MM.1S (cell line): ENCODE measurements around the gene DDX3X.
"Not testable (repeated sequence)": the region's sequence is repeated elsewhere in the genome, so short reads cannot be mapped to it uniquely, and the experiment has no call there.

Experiments used
- DNase-seq: peaks from one replicate; pipeline ENCODE4 v3.0.0-alpha.2; 2015
- H2AFZ ChIP-seq: fragments of 300-600 bp; sonication (generic); 2 replicates; pipeline ENCODE4 v1.6.0; 2016; ENCODE audit warnings: antibody characterized with exemption, low read length
- H3F3A ChIP-seq: fragments of 300-600 bp; sonication (generic); 2 replicates; pipeline ENCODE4 v1.6.1; 2016; ENCODE audit warnings: mild to moderate bottlenecking, antibody characterized with exemption, low read length, moderate library complexity, mixed read lengths; ENCODE audit not compliant: insufficient read depth
- H3K27ac ChIP-seq: fragments of 300-600 bp; sonication (generic); 2 replicates; pipeline ENCODE4 v1.5.1; 2016; ENCODE audit warnings: mild to moderate bottlenecking, low read length
- H3K27me3 ChIP-seq: fragments of 300-600 bp; sonication (generic); replicated peaks from 2 replicates; pipeline ENCODE4 v1.6.0; 2016; ENCODE audit warnings: low read length; ENCODE audit not compliant: insufficient read depth
- H3K36me3 ChIP-seq: fragments of 300-600 bp; sonication (generic); replicated peaks from 2 replicates; pipeline ENCODE4 v1.6.1; 2016; ENCODE audit warnings: mild to moderate bottlenecking, low read length, mixed read lengths; ENCODE audit not compliant: insufficient read depth
- H3K4me1 ChIP-seq: fragments of 300-600 bp; sonication (generic); 2 replicates; pipeline ENCODE4 v1.6.1; 2016; ENCODE audit warnings: low read length, mixed read lengths
- H3K4me2 ChIP-seq: fragments of 300-600 bp; sonication (generic); 2 replicates; pipeline ENCODE4 v1.6.0; 2016; ENCODE audit warnings: low read depth, low read length
- H3K4me3 ChIP-seq: fragments of 300-600 bp; sonication (generic); 2 replicates; pipeline ENCODE4 v1.5.1; 2016; ENCODE audit warnings: low read length, mixed read lengths
- H3K79me2 ChIP-seq: fragments of 300-600 bp; sonication (generic); 2 replicates; pipeline ENCODE4 v1.6.1; 2016; ENCODE audit warnings: mixed run types, low read length, mixed read lengths
- H3K9ac ChIP-seq: fragments of 300-600 bp; sonication (generic); 2 replicates; pipeline ENCODE4 v1.6.1; 2016; ENCODE audit warnings: low read length, mixed read lengths
- H3K9me2 ChIP-seq: fragments of 300-600 bp; sonication (generic); replicated peaks from 2 replicates; pipeline ENCODE4 v1.6.1; 2016; ENCODE audit warnings: mild to moderate bottlenecking, low read length, mixed read lengths; ENCODE audit not compliant: insufficient read depth
- H3K9me3 ChIP-seq: fragments of 300-600 bp; sonication (generic); replicated peaks from 2 replicates; pipeline ENCODE4 v1.6.1; 2016; ENCODE audit warnings: mild to moderate bottlenecking, low read length, mixed read lengths; ENCODE audit not compliant: insufficient read depth
- H4K20me1 ChIP-seq: fragments of 300-600 bp; sonication (generic); 2 replicates; pipeline ENCODE4 v1.6.1; 2016; ENCODE audit warnings: mild to moderate bottlenecking, low read length, moderate library complexity, mixed read lengths; ENCODE audit not compliant: insufficient read depth
- CTCF ChIP-seq: fragments of 300-600 bp; sonication (generic); IDR thresholded peaks from 2 replicates; pipeline ENCODE4 v1.5.1; 2016; ENCODE audit warnings: antibody characterized with exemption, low read length, mixed read lengths
- EZH2 ChIP-seq: fragments of 300-600 bp; sonication (generic); optimal IDR thresholded peaks from 2 replicates; pipeline ENCODE3; 2017; ENCODE audit warnings: low read depth, mild to moderate bottlenecking, antibody characterized with exemption, low read length, mixed read lengths
- EZH2phosphoT487 ChIP-seq: fragments of 300-600 bp; sonication (generic); IDR thresholded peaks from 2 replicates; pipeline ENCODE4 v1.6.1; 2018; ENCODE audit warnings: antibody characterized with exemption, low read length

The DDX3X gene

GRCh38 chrX:41389311-41389888 is 55.4 kb downstream of the DDX3X start:
- H3F3A ChIP-seq: no peaks in the 10 kb centered on the region
- no peaks in the 10 kb centered on the region for H3K4me1 ChIP-seq
- no peaks in the 10 kb centered on the region for H3K79me2 ChIP-seq
- H3K27me3 ChIP-seq: no peaks in the 10 kb centered on the region
- H4K20me1 ChIP-seq: no peaks in the 10 kb centered on the region
- H2AFZ ChIP-seq: no peak overlapping the region
- no peaks in the 10 kb centered on the region for H3K36me3 ChIP-seq
- no peak overlapping the region for H3K27ac ChIP-seq
- no peaks in the 10 kb centered on the region for H3K9me3 ChIP-seq
- TF ChIP-seq CTCF (no peak), EZH2 (no peak), EZH2phosphoT487 (no peak)
- no peak overlapping the region for H3K4me2 ChIP-seq
- H3K9ac ChIP-seq: no peak overlapping the region
- H3K9me2 ChIP-seq: no peaks in the 10 kb centered on the region
- no peak overlapping the region for H3K4me3 ChIP-seq
- no peak for DNase-seq

GRCh38 chrX:41390576-41390975 is 56.6 kb downstream of the DDX3X start:
- not testable (repeated sequence) for H3K4me2 ChIP-seq, H4K20me1 ChIP-seq, H3K4me3 ChIP-seq, H3K9ac ChIP-seq, H3K27ac ChIP-seq, H3K36me3 ChIP-seq, H3F3A ChIP-seq, DNase-seq, H3K4me1 ChIP-seq, H3K9me3 ChIP-seq, H3K27me3 ChIP-seq, H3K79me2 ChIP-seq, H3K9me2 ChIP-seq, H2AFZ ChIP-seq

- Histone ChIP-seq H2AFZ (no peak overlapping the region), H3K4me1 (no peaks in the 10 kb centered on the region), H3K36me3 (no peaks in the 10 kb centered on the region), H3K79me2 (no peaks in the 10 kb centered on the region), H3K9me3 (no peaks in the 10 kb centered on the region), H3K4me3 (no peak overlapping the region), H3K9ac (no peak overlapping the region), H3K9me2 (no peaks in the 10 kb centered on the region), H3F3A (no peaks in the 10 kb centered on the region), H3K27ac (no peak overlapping the region), H3K4me2 (no peak overlapping the region), H3K27me3 (no peaks in the 10 kb centered on the region), H4K20me1 (no peaks in the 10 kb centered on the region)
- TF ChIP-seq EZH2phosphoT487: no peak
- no peak for DNase-seq
Measured at GRCh38 chrX:41391606-41392005, 57.6 kb downstream of the DDX3X start.

GRCh38 chrX:41394293-41394692 is 60.3 kb downstream of the DDX3X start:
- Histone ChIP-seq H3K27me3 (no peaks in the 10 kb centered on the region), H3K79me2 (no peaks in the 10 kb centered on the region), H3K4me3 (no peak overlapping the region), H3K9me2 (no peaks in the 10 kb centered on the region), H3K27ac (no peak overlapping the region), H2AFZ (no peak overlapping the region), H3K36me3 (no peaks in the 10 kb centered on the region), H3F3A (no peaks in the 10 kb centered on the region), H3K4me2 (no peak overlapping the region), H4K20me1 (no peaks in the 10 kb centered on the region), H3K9me3 (no peaks in the 10 kb centered on the region), H3K4me1 (no peaks in the 10 kb centered on the region), H3K9ac (no peak overlapping the region)
- no peak for DNase-seq
- no peak for TF ChIP-seq EZH2phosphoT487
- no peak for TF ChIP-seq EZH2

GRCh38 chrX:41397219-41397618 is 63.3 kb downstream of the DDX3X start:
- Histone ChIP-seq H3K27ac (no peak overlapping the region), H3K9me3 (no peaks in the 10 kb centered on the region), H3F3A (no peaks in the 10 kb centered on the region), H3K4me3 (no peak overlapping the region), H3K9me2 (no peaks in the 10 kb centered on the region), H3K36me3 (no peaks in the 10 kb centered on the region), H3K27me3 (no peaks in the 10 kb centered on the region), H3K9ac (no peak overlapping the region), H2AFZ (no peak overlapping the region), H3K4me2 (no peak overlapping the region), H3K4me1 (no peaks in the 10 kb centered on the region), H4K20me1 (no peaks in the 10 kb centered on the region), H3K79me2 (no peaks in the 10 kb centered on the region)
- DNase-seq: no peak
- no peak for TF ChIP-seq EZH2
- TF ChIP-seq EZH2phosphoT487: no peak
- TF ChIP-seq CTCF: no peak
